Heart right ventricle (tissue), 16 donors: ENCODE data around the gene GANC. TPM values are rescaled to one million over a fixed set of nuclear protein-coding genes. Genes with fewer than 3 reads are reported as not detected.

Experiments
- ATAC-seq, 8 donors: fragments of 200-7000 bp; cut with Tn5 transposase; one replicate each; pipeline ENCODE4 v1.9.1; 2020; ENCODE audit warnings: mild to moderate bottlenecking in 8 of 8, moderate library complexity in 8 of 8, moderate number of reproducible peaks in 1 of 8
- DNase-seq, 2 donors: peaks; one replicate each; pipeline ENCODE4 v3.0.0-alpha.2; 2020
- H3K27ac ChIP-seq, 10 donors: fragments of 200-600 bp; sonication (generic) in 2 of 10; one replicate each; pipeline versions ENCODE4 v1.5.0 to v1.8.0; 2020 to 2022; ENCODE audit warnings: mild to moderate bottlenecking in 3 of 10
- H3K27me3 ChIP-seq, 7 donors: fragments of 200-600 bp; one replicate each; pipeline ENCODE4 v1.8.0; 2021 to 2022; ENCODE audit warnings: mild to moderate bottlenecking in 2 of 7
- H3K36me3 ChIP-seq, 9 donors: fragments of 200-600 bp; sonication (generic) in 1 of 9; one replicate each; pipeline versions ENCODE4 v1.5.0 to v1.8.0; 2020 to 2022; ENCODE audit warnings: mild to moderate bottlenecking in 2 of 9
- H3K4me1 ChIP-seq, 9 donors: fragments of 200-600 bp; sonication (generic) in 1 of 9; one replicate each; pipeline versions ENCODE4 v1.5.0 to v1.8.0; 2020 to 2022; ENCODE audit warnings: mild to moderate bottlenecking in 4 of 9
- H3K4me3 ChIP-seq, 10 donors: fragments of 200-600 bp; sonication (generic) in 2 of 10; one replicate each; pipeline versions ENCODE4 v1.5.0 to v1.8.0; 2020 to 2022; ENCODE audit warnings: mild to moderate bottlenecking in 7 of 10, moderate library complexity in 2 of 10
- H3K9me3 ChIP-seq, 11 donors: fragments of 200-600 bp in 10 of 11; sonication (generic) in 2 of 11; one replicate each; pipeline versions ENCODE4 v1.5.0 to v1.8.0; 2013 to 2022; ENCODE audit warnings: mild to moderate bottlenecking in 2 of 11, control low read depth in 1 of 11, moderate library complexity in 1 of 11
- CTCF ChIP-seq, 9 donors: fragments of 200-600 bp; sonication (generic) in 2 of 9; IDR thresholded peaks; one replicate each; pipeline versions ENCODE4 v1.5.0 to v1.8.0; 2021 to 2022; ENCODE audit warnings: antibody characterized with exemption in 9 of 9, mild to moderate bottlenecking in 5 of 9, moderate library complexity in 1 of 9
- WGBS, 2 donors: extraction: QIAGEN DNeasy Blood & Tissue Kit; methylation state at CpG; one replicate each; pipeline ENCODE4 v1.1.7; 2013; ENCODE audit warnings: inconsistent platforms in 1 of 2; 5-methylcytosine and 5-hydroxymethylcytosine counted together
- intact Hi-C, 10 donors: fragments of 100-400 bp; cut with DNase I; formaldehyde crosslinking; loops; one replicate each; pipeline versions ENCODE4 v1.11.1 to v1.14.2; 2022
- polyA plus RNA-seq, 2 donors: library from polyadenylated mRNA; stranded (reverse); fragments of 200-250 nt; gene quantifications; one replicate each; pipeline ENCODE4 v1.2.3, GENCODE V29; 2013
- total RNA-seq, 10 donors: library from RNA; stranded (reverse); fragmentation: NEBNext Ultra II Directional in 3 of 10; extraction: Animal tissue kit (Norgen Biotek cat#: 25700) in 3 of 10; gene quantifications; one replicate each; pipeline versions ENCODE4 v1.2.1 to v1.2.4, GENCODE V29; 2021 to 2023
- donor health status: Arrhythmogenic right ventricular cardiomyopathy.
- donor health status: ischemic (EF 13 %, LVEDD 7.1; RV severe dilation, severe dysfunction).
- donor health status: healthy with polysubstance abuse.
- donor health status: DM: no; HTN: yes; CAD: no.
- donor health status: DM: no; HTN: no; CAD: no.
- donor health status: ischemic (EF 25% LVEDD 6.9; RV normal size, moderate dysfunction).
- donor health status: ischemic (EF 25% LVEDD 5.7; RV mildly dilated, moderate dysfunction).
- donor health status: healthy.
- donor health status: DM: yes; HTN: yes; CAD: no.
- donor health status: Ischemic cardiomyopathy.
- donor health status: ischemic (EF 35%, LVEDD 5.7; RV mildly dilated, moderate dysfunction).
- donor health status: nonischemic (EF 11% LVEDD 7.7; RV severe dilation, severe dysfunction).
- donor health status: DM: yes; HTN: yes; CAD: no.
- donor health status: PGD.
- donor health status: ischemic (EF 29% LVEDD 5.4; RV normal size, mild dysfunction).
- donor health status: nonischemic (EF 23%, LVEDD 6.1; RV moderate dilation, normal function).

The GANC gene
- total and polyA plus RNA-seq, 12 donors = 5.3 to 25.8 (median 17.6) TPM

GRCh38 chr15:42364529-42364928, 91.5 kb downstream of the GANC start:
- Histone ChIP-seq H3K27ac (no peak overlapping the region), H3K4me1 (peaks cover 0 to 30% (median 0%) of the 10 kb centered on the region in 9 donors), H3K27me3 (no peaks in the 10 kb centered on the region), H3K4me3 (no peak overlapping the region), H3K36me3 (peaks cover 0 to 25% (median 0%) of the 10 kb centered on the region in 9 donors), H3K9me3 (no peaks in the 10 kb centered on the region)
- no peak for TF ChIP-seq CTCF (IDR thresholded peaks at IDR 0.05)
- 23 to 64% methylated on average over 1 of the region's 1 CpG for WGBS, 2 donors
- intact Hi-C loops = no loop called here
- DNase-seq (no peak), ATAC-seq (no peak)

- H3K4me1 ChIP-seq = peaks cover 0 to 40% (median 0%) of the 10 kb centered on the region in 9 donors
Measured at GRCh38 chr15:42365921-42366550, 93.0 kb downstream of the GANC start.

GRCh38 chr15:42367041-42367440, 94.0 kb downstream of the GANC start:
- peaks cover 0 to 14% (median 0%) of the 10 kb centered on the region in 9 donors for H3K36me3 ChIP-seq
- intact Hi-C loops = no loop called here
- DNase-seq (no peak), ATAC-seq (peak in 4 of 8 donors; percentile 37 to 52 (median 39))
- 69 to 91% methylated on average over 5 of the region's 5 CpGs for WGBS, 2 donors
- no peak for TF ChIP-seq CTCF (IDR thresholded peaks at IDR 0.05)
- peaks cover 0 to 40% (median 0%) of the 10 kb centered on the region in 9 donors for H3K4me1 ChIP-seq
- H3K4me3 ChIP-seq = no peak overlapping the region
- H3K27ac ChIP-seq = peak overlapping the region in 1 of 10 donors; percentile 39
- H3K27me3 ChIP-seq = no peaks in the 10 kb centered on the region
- peaks cover 0 to 4% (median 0%) of the 10 kb centered on the region in 11 donors for H3K9me3 ChIP-seq

More at GRCh38 chr15:42365921-42366550, 93.0 kb downstream of the GANC start:
- TF ChIP-seq CTCF (IDR thresholded peaks at IDR 0.05) = no peak
- Histone ChIP-seq H3K27ac (peak overlapping the region in 1 of 10 donors; percentile 39), H3K4me3 (no peak overlapping the region), H3K36me3 (peaks cover 0 to 14% (median 0%) of the 10 kb centered on the region in 9 donors), H3K9me3 (no peaks in the 10 kb centered on the region), H3K27me3 (no peaks in the 10 kb centered on the region)
- no peak for DNase-seq
- intact Hi-C loops = no loop called here
- ATAC-seq = no peak
- 94% methylated on average over 5 of the region's 5 CpGs for WGBS, 2 donors

- DNase-seq (no peak), ATAC-seq (no peak)
- peaks cover 0 to 40% (median 0%) of the 10 kb centered on the region in 9 donors for H3K4me1 ChIP-seq
- H3K27ac ChIP-seq = no peak overlapping the region
- H3K27me3 ChIP-seq = no peaks in the 10 kb centered on the region
- no peak for TF ChIP-seq CTCF (IDR thresholded peaks at IDR 0.05)
- 87 to 92% methylated on average over 3 of the region's 3 CpGs for WGBS, 2 donors
- peaks cover 0 to 4% (median 0%) of the 10 kb centered on the region in 11 donors for H3K9me3 ChIP-seq
- no peak overlapping the region for H3K4me3 ChIP-seq
- peaks cover 0 to 7% (median 0%) of the 10 kb centered on the region in 9 donors for H3K36me3 ChIP-seq
- intact Hi-C loops = no loop called here
Measured at GRCh38 chr15:42368096-42368495, 95.1 kb downstream of the GANC start.
